22Rv1 (cell line): ENCODE data around the gene LNPEP.

Experiments used
- H3K27ac ChIP-seq: fragments of 450-650 bp; 2 replicates; pipeline ENCODE4 v1.5.1; 2017
- CTCF ChIP-seq: fragments of 450-650 bp; IDR thresholded peaks from 2 replicates; pipeline ENCODE4 v1.5.1; 2017; ENCODE audit warnings: mild to moderate bottlenecking
- ZFX ChIP-seq: fragments of 450-650 bp; IDR thresholded peaks from 2 replicates; pipeline ENCODE4 v1.6.1; 2017; ENCODE audit warnings: antibody characterized with exemption, borderline replicate concordance

Gene LNPEP

GRCh38 chr5:97019435-97020117, 83.7 kb downstream of the LNPEP start:
- H3K27ac ChIP-seq: no peak overlapping the region
- TF ChIP-seq CTCF (no peak), ZFX (no peak)

- no peak for TF ChIP-seq ZFX
- no peak for TF ChIP-seq CTCF
- H3K27ac ChIP-seq: no peak overlapping the region
Observed at GRCh38 chr5:97021416-97021815, 85.5 kb downstream of the LNPEP start.

GRCh38 chr5:97022898-97023297, 87.0 kb downstream of the LNPEP start:
- H3K27ac ChIP-seq: no peak overlapping the region
- TF ChIP-seq CTCF (no peak), ZFX (no peak)

- no peak for TF ChIP-seq CTCF
- TF ChIP-seq ZFX: no peak
- H3K27ac ChIP-seq: no peak overlapping the region
Observed at GRCh38 chr5:97026721-97027120, 90.8 kb downstream of the LNPEP start.

GRCh38 chr5:97037819-97038218, 101.9 kb downstream of the LNPEP start:
- TF ChIP-seq CTCF (no peak), ZFX (no peak)
- no peak overlapping the region for H3K27ac ChIP-seq

GRCh38 chr5:97041239-97041638, 105.4 kb downstream of the LNPEP start:
- H3K27ac ChIP-seq: no peak overlapping the region
- no peak for TF ChIP-seq CTCF
- no peak for TF ChIP-seq ZFX

GRCh38 chr5:97042996-97043395, 107.1 kb downstream of the LNPEP start:
- H3K27ac ChIP-seq: no peak overlapping the region
- TF ChIP-seq ZFX (no peak), CTCF (no peak)
